HG02973 (cell line): ENCODE results near the gene LIPJ.

Experiments
- ATAC-seq: cut with Tn5 transposase; IDR thresholded peaks from one replicate; pipeline ENCODE4 v1.9.1; 2021; ENCODE audit warnings: moderate library complexity; ENCODE audit not compliant: unreplicated experiment

Gene LIPJ, protein sequence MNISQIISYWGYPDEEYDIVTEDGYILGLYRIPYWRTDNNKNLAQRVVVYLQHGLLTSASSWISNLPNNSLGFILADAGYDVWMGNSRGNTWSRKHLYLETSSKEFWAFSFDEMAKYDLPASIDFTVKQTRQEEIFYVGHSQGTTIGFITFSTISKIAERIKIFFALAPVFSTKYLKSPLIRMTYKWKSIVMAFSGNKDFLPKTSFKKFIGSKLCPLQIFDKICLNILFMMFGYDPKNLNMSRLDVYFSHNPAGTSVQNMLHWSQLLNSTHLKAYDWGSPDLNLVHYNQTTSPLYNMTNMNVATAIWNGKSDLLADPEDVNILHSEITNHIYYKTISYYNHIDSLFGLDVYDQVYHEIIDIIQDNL

GRCh38 chr10:88586462-88586861, at the start of gene LIPJ:
Gene LIPJ (plus strand): TSS chr10:88586762. CDS start chr10:88590688, 3,926 bp downstream.
- ATAC-seq = no peak

GRCh38 chr10:88537322-88537721, 49.2 kb upstream of the LIPJ start:
- no peak for ATAC-seq

DNA sequence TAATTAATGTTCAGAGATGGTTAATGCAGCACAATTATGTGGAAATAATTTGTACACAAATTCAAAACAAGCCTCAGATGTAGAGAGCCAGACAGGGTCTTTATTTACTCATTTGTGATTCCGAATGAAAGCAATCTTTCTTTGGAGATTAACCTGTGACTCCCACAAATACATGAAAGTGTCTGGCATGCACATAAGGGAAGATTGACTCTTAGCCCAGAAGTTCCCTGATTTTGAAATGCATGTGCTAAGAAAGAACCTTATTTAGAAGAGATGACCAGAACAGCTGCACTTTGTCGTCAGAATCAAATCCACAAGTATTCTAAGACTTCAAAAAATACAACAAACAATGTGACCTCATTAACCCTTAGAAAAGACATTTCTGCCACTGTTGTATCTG, 48.5 kb upstream of the LIPJ start:
- no peak for ATAC-seq

- ATAC-seq = no peak
Measured at GRCh38 chr10:88540351-88540750, 46.2 kb upstream of the LIPJ start.

DNA sequence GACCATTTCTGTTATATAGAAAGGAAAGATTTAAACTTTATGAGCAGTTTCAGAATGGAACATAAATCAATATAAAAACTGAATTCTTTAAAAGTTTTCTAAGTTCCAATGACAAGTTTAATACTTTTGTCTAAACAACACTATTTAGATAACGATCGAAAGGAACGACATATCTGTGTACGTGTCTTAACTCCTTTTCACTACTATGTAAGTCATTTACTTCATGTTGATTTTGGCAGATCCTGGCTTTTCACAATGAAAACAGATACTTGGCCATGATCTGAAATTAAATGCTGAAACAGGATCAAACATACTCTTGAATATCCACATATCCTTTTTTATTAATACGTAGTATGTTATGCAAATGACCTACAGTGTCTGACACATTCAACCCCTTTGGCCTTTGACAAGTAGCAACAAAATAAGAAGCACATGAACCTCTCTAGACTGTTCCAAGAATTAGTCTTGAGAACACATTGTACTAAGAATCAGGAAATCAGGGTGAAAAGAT, 45.4 kb upstream of the LIPJ start:
- ATAC-seq = no peak

DNA sequence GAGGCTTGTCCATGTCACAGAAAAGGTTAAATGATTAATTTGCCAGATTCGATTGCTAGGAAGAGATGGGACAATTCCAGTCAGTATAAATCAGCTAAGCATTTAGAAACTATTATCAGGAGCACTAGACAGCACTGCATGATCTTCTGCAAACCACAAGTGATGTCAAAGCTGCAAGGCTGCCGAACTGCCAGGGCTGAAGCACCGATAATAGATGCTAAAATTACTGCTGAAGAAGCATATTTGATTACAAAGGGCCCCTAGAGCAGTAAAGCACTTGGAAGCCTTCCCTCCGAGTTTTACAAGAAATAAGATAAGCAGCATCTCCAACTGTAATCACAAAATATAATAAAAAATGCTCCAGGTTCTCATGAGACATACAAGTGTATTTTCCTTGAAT, 44.0 kb upstream of the LIPJ start:
- ATAC-seq = no peak

DNA sequence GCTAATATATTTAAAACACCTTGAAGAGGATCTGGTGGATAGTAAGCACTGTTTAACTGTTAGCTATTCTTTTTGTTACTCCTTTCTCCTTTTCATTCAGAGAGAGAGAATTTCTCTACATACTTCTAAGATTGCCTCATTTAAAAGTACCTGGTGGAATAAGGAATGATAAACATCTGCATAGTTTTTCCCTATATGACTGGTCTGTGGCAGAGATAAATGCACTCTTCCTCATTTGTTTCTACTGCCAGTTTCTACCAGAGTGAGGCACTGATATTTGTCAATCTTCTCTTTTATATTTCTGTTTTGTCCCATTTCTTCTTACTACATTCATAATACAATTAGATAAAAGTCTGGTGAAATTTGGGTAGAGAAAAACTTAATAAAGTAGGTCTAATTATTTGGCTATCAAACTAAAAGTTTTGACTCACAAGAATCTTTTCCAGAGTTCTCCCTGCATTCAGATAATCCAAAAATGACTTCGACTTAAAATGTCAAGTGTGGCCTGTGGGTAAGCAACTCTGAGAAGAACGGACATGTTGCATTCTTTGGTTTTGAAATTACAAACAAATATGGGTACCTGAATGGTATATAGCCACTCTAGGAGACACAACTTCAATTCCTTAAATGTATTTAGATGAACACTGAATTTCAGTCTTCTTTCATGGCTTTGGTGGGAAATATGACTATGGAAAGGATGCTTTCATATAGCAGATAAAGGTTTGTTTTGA, 42.3 kb upstream of the LIPJ start:
- ATAC-seq = peak; percentile 77

DNA sequence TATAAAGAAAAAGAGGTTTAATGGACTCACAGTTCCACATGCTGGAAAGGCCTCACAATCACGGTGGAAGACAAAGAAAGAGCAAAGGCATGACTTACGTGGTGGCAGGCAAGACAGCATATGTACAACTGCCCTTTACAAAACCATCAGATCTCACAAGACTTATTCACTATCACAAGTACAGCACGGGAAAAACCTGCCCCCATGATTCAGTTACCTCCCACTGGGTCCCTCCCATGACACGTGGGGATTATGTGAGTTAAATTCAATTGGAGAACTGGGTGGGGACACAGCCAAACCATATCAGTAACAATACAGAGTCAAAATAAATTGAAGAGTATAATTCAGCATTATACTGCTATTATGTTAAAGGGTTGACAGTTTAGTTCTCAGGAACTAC, 41.2 kb upstream of the LIPJ start:
- no peak for ATAC-seq

- ATAC-seq = no peak
Measured at GRCh38 chr10:88546497-88546896, 40.1 kb upstream of the LIPJ start.

DNA sequence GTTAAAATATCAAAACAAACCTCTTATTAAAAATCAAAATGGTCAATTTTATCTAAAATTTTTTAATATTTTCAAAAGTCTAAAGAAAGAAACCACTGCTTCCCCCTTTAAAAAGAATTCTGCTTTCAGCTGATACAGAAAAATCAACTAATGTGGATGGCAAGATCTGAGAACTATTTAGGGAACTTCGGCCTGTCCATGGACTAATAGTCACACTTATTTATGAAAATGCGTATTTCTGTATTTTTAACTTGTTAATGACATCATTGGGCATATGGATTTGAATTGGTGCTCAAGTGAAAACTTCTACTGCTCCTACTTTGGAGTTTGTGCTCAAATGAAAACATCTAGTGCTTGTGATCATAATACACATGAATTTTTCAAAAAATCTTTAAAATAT, 35.3 kb upstream of the LIPJ start:
- no peak for ATAC-seq

GRCh38 chr10:88553116-88553752, 33.3 kb upstream of the LIPJ start:
- peak; percentile 78 for ATAC-seq

- ATAC-seq = no peak
Measured at GRCh38 chr10:88555190-88555908, 31.2 kb upstream of the LIPJ start.

- no peak for ATAC-seq
Measured at GRCh38 chr10:88557256-88557655, 29.3 kb upstream of the LIPJ start.

GRCh38 chr10:88557658-88558057, 28.9 kb upstream of the LIPJ start:
- ATAC-seq = no peak

DNA sequence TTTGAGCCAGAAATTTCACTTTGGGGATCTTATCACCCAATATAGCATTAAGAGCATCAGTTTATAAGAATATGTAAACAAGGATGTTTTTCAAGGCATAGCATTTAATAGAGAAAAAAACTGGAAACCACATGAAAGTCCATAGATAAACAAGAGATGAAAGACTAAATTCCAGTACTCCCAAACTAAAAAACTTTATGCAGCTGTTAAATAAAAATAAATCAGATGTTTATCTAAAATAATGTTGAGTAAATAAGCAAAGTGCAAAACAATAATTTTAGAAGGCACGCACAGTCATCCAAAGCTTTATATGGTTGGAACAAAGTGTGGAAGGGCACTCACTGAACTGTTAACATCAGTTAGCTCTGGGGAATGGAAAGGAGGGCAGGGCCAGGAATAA, 24.4 kb upstream of the LIPJ start:
- no peak for ATAC-seq

DNA sequence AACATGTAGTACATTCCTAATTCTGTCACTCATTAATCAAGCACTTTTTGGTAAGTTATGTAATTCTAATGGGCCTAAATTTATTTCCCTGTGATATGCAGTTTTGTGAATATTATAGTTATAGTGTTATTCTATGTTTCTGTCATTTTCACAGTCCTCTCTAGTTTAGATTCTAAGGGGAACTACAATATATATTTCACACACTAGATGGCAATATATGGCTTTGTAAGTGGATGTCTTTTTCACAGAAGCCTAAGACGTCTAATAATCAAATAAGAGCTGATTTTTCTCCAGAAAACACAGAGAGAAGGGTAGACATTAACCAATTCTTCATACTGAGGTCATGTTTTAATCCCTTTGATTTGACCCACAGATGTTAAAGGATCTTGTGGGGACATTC, 21.5 kb upstream of the LIPJ start:
- no peak for ATAC-seq

GRCh38 chr10:88582411-88582805, 4.2 kb upstream of the LIPJ start:
- ATAC-seq = no peak

- ATAC-seq = peak; percentile 80
Measured at GRCh38 chr10:88582806-88583583, 3.6 kb upstream of the LIPJ start, which contains the start of gene RNLS. Gene RNLS (minus strand): TSS chr10:88583318.

- no peak for ATAC-seq
Measured at GRCh38 chr10:88583584-88583957, 3.0 kb upstream of the LIPJ start.

DNA sequence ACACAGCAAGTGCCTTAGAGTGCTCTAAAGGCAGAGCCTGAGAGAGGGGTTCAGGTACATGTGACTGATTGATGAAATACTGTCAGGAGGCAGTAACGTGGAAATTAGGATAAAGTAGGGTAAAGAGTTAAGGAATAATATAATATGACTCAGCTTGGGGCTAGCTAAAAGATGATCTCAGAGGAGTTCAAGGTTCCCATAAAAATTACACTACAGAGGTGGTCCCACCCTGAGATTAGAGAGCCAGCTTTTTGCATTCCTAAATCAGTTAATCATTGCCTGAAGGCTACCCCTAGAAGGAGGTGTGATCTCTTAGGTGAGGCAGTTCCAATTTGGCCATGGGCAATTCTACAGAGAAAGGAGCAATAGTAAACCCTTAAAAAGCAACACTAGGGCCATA, 5.8 kb downstream of the LIPJ start:
- no peak for ATAC-seq
